ENCODE results near the gene CERK.

GRCh38 chr22:46761539-46762237, 23.6 kb upstream of the CERK start:
- TF ChIP-seq TCF7L2 (IDR thresholded peaks at IDR 0.05; ENCODE audit: borderline replicate concordance, low read depth, low read length) (no peak), CTCF (tag by site-specific recombination; IDR thresholded peaks at IDR 0.05) (no peak), ZNF335 (tag by site-specific recombination; conservative IDR thresholded peaks at IDR 0.05) (no peak), ZBTB20 (tag by site-specific recombination; IDR thresholded peaks at IDR 0.05) (no peak), GLIS1 (tag by site-specific recombination; IDR thresholded peaks at IDR 0.05) (no peak), ZIC2 (tag by site-specific recombination; IDR thresholded peaks at IDR 0.05) (no peak), KLF8 (tag by site-specific recombination; IDR thresholded peaks at IDR 0.05) (no peak), REST (tag by site-specific recombination; IDR thresholded peaks at IDR 0.05) (no peak)

Data from HEK293 (cell line).